HG03066 (cell line): ENCODE results near the gene METTL26.
A peak's percentile ranks its signal among the peaks of the same experiment; 100 is the strongest.
"Not testable (repeated sequence)": the region's sequence is repeated elsewhere in the genome, so short reads cannot be mapped to it uniquely, and the experiment has no call there.

ENCODE experiments used
- ATAC-seq: cut with Tn5 transposase; IDR thresholded peaks from one replicate; pipeline ENCODE4 v1.9.1; 2021; ENCODE audit warnings: low read depth; ENCODE audit not compliant: unreplicated experiment

Gene METTL26

DNA sequence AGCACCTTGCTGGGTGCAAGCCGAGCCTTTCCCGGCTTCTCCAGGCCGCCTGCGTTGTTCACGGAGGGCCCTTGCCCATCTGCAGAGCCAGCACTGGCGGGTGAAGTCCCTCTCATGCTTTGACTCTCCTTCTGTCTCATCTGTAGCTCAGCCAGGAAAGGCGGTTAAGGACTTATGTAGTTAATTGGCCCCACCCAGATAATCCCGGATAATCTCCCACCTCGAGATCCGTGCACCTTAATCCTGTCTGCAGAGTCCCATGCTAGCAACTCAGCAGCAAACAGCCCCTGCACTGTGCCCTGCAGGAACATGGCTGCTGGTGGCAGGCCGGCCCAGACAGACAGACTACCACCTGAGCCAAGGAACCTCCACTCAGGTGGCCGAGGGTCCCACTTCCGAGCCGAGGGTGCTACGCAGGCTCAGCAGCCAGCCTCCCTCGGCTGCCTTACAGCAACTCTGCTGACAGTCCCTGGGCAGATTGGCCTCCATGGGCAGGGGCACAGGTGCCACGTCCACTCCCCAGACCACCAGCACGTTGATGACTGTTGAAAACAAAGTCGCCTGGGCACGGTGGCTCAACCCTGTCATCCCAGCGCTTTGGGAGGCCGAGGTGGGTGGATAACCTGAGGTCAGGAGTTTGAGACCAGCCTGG lies 29.3 kb downstream of the METTL26 start:
- ATAC-seq, result no peak

GRCh38 chr16:603933-604332 lies 32.2 kb downstream of the METTL26 start:
- no peak for ATAC-seq

DNA sequence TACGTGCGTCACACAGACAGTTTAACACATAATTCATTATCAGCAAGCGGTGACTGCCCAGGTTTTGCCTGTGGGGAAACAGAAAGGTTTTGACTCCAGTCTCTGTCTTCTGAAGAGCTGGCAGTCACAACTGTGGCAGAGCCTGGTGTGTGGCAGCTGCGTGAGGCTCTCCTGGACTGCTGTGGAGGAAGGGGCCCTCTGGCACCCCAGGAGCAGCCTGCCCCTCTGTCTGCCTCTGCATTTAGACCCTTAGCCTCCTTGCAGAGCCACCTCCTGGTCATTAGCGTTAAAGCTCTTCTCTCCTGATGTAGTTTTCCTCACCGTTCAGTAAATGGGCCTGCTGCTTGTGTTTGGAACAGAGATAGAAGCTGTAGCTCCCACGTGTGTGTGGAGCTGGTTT lies 35.3 kb downstream of the METTL26 start:
- ATAC-seq, result no peak

DNA sequence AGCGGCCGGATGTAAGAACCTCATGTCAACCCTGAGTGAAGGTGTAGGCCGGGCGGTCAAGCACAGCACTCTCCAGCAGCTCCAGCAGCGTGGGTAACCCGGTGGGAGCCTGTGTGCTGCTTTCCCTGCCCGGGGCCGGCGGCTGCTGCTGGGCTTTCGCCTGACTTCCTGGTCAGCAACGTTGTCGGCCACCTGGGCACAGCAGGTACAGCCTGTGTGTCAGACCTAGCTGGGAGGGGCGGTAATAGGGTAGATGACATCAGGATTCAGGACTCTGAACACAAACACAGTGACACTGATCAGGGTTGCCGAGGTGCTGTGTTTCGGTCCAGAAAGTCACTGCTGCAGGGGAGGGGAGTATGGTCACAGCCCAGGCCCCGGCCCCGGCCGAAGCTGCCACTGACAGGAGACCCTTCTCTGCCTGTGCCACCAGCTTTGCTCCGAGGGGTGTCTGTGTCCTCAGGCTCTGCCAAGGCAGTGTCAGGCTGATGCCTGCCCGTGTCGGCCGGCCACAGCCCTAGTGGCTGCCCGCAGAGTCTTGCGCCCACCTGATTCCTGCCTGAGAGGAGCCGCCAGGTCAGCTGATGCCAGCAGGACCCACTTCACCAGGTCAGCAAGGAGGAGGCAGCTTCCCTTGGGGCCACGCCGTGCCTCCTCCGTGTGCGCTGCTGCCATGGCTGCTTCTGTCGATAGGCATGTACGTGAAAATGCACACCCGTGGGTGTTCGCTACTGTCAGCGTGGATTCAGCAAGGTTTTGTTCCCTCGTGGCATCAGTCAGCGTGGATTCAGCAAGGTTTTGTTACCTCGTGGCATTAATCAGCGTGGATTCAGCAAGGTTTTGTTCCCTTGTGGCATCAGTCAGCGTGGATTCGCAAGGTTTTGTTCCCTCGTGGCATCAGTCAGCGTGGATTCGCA lies 37.0 kb downstream of the METTL26 start:
- no peak for ATAC-seq

GRCh38 chr16:597655-598054 lies 38.5 kb downstream of the METTL26 start:
- ATAC-seq, result not testable (repeated sequence)

DNA sequence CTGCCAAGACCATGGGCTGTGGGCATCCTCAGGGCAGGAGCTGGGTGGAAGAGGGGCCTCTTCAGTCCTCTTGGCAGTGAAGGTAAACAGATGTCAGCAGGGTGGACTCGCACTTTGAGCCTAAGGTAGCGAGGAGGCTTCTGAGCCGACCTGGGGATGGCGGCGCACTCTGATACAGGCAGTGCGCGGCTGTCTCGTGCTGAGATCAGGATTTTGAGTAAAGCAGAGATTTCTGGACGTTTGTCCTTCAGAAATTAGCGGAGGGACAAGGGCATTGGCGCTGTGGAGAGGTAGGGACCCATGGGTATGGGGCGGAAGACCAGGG lies 39.4 kb downstream of the METTL26 start:
- no peak for ATAC-seq

DNA sequence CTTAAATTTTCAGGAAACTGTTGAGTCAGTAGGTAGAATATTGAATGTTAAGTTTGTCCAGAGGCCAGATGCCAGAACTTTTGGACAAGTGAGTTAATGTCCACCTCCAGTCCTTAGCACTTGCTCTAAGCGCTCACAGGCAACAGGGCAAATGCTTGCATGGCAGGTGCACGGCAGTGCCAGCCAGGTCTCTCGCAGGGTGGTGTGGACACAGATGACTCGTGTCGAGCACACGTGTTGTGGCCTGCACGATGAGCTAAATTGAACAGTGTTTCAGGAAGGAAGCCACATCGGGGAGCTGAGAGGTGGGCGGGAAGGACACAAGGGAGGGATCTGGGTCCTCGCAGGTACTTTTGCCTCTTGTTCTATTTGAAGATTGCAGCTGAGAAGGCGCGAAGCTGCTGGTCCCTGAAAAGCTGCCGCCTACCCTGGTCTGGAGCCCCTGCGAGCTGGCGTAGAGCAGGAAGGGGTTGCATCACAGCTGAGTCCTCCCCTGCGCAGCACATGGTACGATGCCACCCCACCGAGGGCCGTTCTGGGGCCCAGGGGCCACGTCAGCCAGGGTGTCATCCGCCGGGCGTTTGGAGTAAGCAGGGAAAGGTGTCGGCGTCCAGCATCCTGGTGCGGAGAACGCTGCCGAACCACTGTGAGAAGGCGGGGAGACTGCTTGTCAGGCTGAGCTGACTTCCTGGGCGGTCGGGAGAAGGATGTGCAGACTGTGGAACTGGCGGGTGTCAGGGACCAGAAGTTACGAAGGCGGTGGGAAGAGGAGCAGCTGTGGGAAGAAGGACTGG lies 40.0 kb downstream of the METTL26 start:
- no peak for ATAC-seq

GRCh38 chr16:595094-595528 lies 41.0 kb downstream of the METTL26 start:
- no peak for ATAC-seq

DNA sequence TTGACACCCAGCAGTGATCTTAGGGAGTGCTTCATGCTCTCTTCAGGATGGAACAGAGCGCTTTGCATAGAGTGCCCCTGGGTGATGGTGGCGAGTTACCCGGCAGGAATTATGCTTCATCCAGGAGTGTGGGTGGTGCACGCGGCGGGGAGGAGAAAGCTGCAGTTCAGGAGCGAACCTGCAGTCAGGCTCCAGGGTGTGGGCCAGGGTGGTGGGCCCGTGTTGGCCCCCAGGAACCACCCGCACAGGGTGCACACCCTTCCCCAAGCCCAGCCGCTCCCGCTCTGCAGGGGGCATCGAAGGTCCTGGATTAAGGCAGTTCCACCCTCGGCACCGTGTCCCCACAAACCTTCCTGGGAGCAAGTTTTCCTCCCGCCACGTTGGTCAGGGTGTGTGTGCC lies 42.3 kb downstream of the METTL26 start:
- ATAC-seq, result no peak

- no peak for ATAC-seq
These were observed 42.7 kb downstream of the METTL26 start for GRCh38 chr16:593406-593805.

DNA sequence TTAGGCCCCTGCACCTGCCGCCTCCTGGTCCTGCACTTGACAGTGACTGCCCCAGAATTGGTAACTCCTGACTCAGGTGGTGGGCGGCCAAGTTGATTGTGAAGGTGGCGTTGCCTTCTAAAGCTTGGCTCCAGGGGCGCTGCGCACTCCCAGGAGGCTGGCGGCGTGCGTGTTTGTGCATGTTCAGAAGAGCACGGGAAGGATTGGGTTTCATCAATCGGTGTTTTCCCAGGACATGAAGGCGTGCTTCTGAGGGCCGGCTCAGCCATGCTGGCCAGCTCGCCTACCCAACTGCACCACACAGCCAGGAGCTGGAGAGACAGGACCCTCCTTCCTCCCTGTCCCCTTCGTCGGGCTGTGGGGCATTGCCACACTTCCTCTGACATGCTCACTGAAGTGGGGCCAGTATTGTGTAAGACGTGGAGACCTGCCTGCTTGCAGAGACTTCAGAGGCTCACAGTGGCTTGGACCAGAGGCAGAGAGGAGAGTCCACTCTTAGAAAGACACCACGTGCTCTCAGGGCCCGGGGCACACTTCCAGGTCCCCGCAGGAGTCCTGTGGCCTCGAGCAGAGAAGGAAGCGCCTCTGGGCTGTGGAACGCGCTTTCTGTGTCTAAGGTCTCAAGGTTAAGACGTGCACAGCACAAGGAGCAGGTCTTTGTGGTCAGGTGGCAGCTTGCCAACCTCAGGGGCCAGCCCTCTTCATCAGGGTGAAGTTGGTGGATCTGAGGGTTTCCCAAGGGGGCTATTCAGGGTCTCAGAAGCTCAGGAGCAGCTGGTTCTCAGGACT lies 43.4 kb downstream of the METTL26 start:
- ATAC-seq, result no peak

DNA sequence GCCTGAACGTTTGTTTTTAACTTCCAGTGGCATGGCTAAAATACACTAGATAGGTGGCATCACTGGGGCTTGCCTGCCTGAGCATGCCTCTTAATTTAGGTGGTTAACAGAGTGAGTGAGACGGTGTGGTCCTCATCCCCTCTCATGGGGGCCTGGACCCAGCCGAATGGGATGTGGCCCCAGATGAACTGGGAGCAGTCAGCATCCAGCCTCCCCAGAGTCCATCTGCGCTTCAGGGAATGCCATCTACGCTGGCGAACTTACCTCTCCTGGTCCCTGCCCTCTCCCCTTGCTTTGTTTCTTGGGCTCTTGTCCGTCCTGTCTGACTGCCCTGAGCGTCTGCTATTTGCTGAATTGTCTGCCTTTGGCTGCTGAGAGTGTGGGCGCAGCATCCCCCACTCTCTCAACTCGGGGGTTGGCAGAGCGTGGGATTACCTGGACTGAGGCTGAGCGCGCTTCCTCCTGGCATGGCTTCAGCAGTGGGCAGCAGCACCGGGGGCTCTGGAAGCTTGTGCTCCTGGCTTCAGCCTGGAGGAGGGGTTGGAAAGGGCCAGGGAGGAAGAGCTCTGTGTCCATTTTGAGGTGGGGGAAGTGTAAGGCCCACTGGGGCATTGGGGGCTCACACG lies 44.1 kb downstream of the METTL26 start:
- no peak for ATAC-seq

- ATAC-seq, result no peak
These were observed 44.9 kb downstream of the METTL26 start for GRCh38 chr16:591231-591630.

DNA sequence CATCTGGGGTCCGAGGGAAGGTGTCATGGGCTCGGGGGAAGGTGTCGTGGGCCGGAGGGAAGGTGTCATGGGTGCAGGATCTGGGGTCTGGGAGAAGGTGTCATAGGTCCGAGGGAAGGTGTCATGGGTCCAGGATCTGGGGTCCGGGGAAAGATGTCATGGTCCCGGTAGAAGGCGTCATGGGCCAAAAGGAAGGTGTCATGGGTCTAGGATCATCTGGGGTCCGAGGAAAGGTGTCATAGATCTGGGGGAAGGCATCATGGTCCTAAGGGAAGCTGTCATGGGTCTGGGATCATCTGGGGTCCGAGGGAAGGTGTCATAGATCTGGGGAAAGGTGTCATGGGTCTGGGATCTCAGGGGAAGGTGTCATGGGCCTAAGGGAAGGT lies 45.3 kb downstream of the METTL26 start:
- no peak for ATAC-seq

GRCh38 chr16:590188-590814 lies 45.8 kb downstream of the METTL26 start:
- peak; percentile 2 for ATAC-seq

DNA sequence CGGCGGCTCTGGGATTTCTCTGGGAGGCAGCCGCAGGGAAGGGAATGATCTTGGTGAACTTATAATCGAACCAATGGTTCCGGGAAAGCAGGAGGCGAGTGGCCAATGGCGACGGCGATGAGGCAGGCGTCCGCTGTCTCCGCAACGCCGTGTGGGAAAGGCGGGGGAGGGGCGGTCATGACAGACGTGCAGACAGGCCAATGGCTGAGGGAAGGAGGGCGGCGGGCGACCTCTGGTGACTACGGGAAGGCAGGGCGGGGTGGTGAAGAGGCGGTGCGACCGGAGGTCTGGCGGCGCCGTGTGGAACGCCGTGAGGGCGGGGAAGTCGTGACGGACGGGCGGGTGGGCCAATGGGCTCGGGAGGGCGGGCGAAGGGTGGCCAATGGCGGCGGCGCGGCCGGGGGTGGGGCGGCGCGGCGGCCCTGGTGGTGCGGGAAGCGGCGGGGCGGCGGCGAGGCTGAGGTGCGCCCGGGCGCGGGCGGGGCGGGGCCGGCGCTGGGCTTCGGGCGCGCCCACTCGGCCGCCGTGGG lies 46.4 kb downstream of the METTL26 start, which contains the start of gene RAB40C:
TSS of gene RAB40C (plus strand) at position 409 of the 530 bp plus-strand sequence. CDS start 226 bp downstream, outside the sequence.
- ATAC-seq, result peak; percentile 71

- ATAC-seq, result peak; percentile 71
These were observed 47.0 kb downstream of the METTL26 start for GRCh38 chr16:588889-589657.

GRCh38 chr16:588639-588888 lies 47.5 kb downstream of the METTL26 start:
- peak; percentile 5 for ATAC-seq
